Choroid plexus epithelial cell (primary cell): ENCODE results near the gene RRAD.
"Not testable (repeated sequence)": the region's sequence is repeated elsewhere in the genome, so short reads cannot be mapped to it uniquely, and the experiment has no call there.

Experiments
- DNase-seq: peaks from one replicate; pipeline ENCODE4 v3.0.0-alpha.2; 2010; ENCODE audit warnings: low read depth
- H3K4me3 ChIP-seq: 2 replicates; pipeline ENCODE4 v1.5.1; 2011; ENCODE audit warnings: low read depth, mild to moderate bottlenecking, control low read depth, low read length, moderate library complexity
- TF ChIP-seq, protein P1 (sequence below): conservative IDR thresholded peaks from 2 replicates; pipeline ENCODE4 v1.5.1; 2011; ENCODE audit warnings: low read depth, mild to moderate bottlenecking, control low read depth, inconsistent platforms, low read length, moderate library complexity

RRAD gene

GRCh38 chr16:66948837-66949225 is 23.5 kb upstream of the RRAD start:
- no peak overlapping the region for H3K4me3 ChIP-seq
- TF ChIP-seq, protein P1, sequence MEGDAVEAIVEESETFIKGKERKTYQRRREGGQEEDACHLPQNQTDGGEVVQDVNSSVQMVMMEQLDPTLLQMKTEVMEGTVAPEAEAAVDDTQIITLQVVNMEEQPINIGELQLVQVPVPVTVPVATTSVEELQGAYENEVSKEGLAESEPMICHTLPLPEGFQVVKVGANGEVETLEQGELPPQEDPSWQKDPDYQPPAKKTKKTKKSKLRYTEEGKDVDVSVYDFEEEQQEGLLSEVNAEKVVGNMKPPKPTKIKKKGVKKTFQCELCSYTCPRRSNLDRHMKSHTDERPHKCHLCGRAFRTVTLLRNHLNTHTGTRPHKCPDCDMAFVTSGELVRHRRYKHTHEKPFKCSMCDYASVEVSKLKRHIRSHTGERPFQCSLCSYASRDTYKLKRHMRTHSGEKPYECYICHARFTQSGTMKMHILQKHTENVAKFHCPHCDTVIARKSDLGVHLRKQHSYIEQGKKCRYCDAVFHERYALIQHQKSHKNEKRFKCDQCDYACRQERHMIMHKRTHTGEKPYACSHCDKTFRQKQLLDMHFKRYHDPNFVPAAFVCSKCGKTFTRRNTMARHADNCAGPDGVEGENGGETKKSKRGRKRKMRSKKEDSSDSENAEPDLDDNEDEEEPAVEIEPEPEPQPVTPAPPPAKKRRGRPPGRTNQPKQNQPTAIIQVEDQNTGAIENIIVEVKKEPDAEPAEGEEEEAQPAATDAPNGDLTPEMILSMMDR: no peak
- DNase-seq: no peak

GRCh38 chr16:66948134-66948836 is 22.9 kb upstream of the RRAD start:
- TF ChIP-seq, protein P1: no peak
- no peak for DNase-seq
- peak overlapping the region; percentile 61 for H3K4me3 ChIP-seq

DNA sequence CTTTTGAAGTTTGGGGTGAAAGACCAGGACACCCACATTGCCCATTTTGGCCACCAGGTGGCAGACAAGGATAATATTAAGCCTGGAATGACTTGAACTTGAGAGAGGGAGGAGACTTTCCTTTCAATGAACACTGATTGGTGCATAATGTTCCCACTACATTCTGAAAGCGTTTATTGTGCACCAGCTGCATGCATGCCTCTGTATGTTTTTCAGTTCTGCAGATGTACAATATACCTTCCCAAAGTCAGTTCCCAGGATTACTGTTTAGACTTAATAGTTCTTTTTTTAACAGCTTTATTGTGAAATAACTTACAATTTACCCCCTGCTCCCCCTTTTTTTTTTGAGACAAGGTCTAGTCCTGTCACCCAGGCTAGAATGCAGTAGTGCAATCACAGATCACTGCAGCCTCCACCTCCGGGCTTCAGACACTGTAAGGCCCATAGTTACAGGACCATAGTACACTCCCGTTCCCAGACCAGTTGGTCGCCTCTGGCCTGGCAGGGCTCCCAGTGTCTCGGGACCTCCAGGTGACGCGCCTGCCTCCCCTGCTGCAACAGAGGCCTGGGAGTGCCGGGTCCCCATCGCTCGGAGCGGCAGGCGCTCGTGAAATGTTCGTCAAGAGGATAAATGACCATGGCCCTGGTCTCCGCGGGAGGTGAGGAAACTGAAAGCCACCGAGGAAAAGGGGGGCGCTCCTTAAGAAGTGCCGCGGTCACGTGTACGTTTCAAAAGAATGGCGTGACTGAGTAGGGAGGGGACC is 22.1 kb upstream of the RRAD start:
- peak; percentile 88 for DNase-seq
- TF ChIP-seq, protein P1: peak; percentile 89
- H3K4me3 ChIP-seq: peak overlapping the region; percentile 61

DNA sequence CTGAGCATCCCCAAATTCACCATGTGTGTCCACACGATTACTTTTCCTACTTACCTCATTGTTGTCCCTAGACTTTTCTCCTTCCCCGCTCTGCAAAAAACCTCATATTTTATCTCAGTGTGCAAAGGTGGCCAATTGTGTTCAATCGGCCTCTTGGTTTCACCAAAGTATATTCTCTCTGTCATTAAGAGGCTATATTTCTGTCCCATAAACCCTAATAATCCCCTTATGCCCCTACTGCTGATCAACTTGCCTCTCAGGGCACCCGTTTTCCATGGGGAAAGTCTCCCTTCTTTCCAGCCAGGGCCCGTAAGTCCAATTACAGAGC is 21.6 kb upstream of the RRAD start:
- DNase-seq: no peak
- H3K4me3 ChIP-seq: no peak overlapping the region
- TF ChIP-seq, protein P1: no peak

DNA sequence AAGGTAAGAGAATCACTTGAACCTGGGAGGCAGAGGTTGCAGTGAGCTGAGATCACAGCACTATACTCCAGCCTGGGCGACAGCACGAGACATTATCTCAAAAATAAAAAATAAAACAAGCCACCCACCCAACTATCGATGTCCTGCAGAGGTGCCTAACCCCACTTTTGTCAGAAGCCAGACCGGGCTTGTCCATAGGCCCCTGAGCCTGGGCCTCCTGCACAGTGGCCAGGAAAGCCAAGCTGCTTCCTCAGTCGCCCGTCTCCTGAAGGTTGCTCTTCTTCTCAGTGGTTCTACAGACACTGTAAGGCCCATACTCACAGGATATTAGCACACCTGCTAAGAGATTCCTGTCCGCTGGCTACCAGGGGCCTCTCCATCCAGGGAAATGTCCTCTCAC is 21.2 kb upstream of the RRAD start:
- TF ChIP-seq, protein P1: no peak

DNA sequence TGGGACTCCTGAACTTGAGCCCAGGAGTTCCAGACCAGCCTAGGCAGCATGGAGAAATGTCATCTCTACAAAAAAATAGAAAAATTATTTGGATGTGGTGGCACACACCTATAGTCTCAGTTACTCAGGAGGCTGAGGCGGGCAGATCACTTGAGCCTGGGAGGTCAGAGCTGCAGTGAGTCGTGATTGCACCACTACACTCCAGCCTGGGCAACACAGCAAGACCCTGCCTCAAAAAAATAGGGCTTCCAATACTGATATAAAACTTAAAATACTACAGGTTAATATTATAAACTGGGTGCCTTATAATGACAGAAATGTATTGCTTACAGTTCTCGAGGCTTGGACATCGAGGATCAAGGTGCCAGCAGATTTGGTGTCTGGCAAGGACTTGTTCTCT is 20.6 kb upstream of the RRAD start:
- H3K4me3 ChIP-seq: no peak overlapping the region
- TF ChIP-seq, protein P1: no peak
- no peak for DNase-seq

More for the DNA sequence above, 21.2 kb upstream of the RRAD start:
- H3K4me3 ChIP-seq: no peak overlapping the region
- no peak for DNase-seq

DNA sequence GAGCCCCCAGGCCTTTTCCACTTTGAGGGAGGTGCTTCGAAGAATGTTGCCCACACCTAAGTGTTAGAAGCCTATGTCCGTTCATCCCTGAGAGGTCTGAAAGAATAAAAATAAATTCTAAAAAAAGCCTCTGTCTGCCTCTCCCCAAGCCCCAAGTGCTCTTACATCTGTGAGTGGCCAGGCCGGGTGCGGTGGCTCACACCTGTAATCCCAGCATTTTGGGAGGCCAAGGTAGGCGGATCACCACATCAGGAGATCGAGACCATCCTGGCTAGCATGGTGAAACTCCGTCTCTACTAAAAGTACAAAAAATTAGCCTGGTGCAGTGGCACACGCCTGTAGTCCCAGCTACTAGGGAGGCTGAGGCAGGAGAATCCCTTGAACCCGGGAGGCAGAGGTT is 19.6 kb upstream of the RRAD start:
- not testable (repeated sequence) for DNase-seq, H3K4me3 ChIP-seq
